Subcutaneous adipose tissue (tissue), 4 donors: ENCODE data around the gene DNM2. TPM values are rescaled to one million over a fixed set of nuclear protein-coding genes. Genes with fewer than 3 reads are reported as not detected.

ENCODE experiments used
- CTCF ChIP-seq: fragments of 450-650 bp; IDR thresholded peaks from one replicate; pipeline ENCODE4 v1.5.1; 2016; ENCODE audit warnings: low read depth, mild to moderate bottlenecking, control low read depth, antibody characterized with exemption, moderate library complexity
- total RNA-seq, 4 donors: library from RNA; depleted of rRNA; stranded (reverse); fragments of >200 nt; gene quantifications; one replicate each; pipeline ENCODE4 v1.1.0, GENCODE V29; 2016

Gene DNM2
- total RNA-seq, 4 donors from 2014 or later: 63.9 to 140 (median 91.5) TPM

GRCh38 chr19:10680545-10681135, 37.2 kb upstream of the DNM2 start:
- TF ChIP-seq CTCF: no peak

- no peak for TF ChIP-seq CTCF
Measured at GRCh38 chr19:10681658-10682057, 36.2 kb upstream of the DNM2 start.

GRCh38 chr19:10682397-10683063, 35.3 kb upstream of the DNM2 start:
- TF ChIP-seq CTCF: no peak

- no peak for TF ChIP-seq CTCF
Measured at GRCh38 chr19:10683064-10683426, 34.8 kb upstream of the DNM2 start.

- TF ChIP-seq CTCF: no peak
Measured at GRCh38 chr19:10683582-10683981, 34.3 kb upstream of the DNM2 start.

GRCh38 chr19:10685210-10685609, 32.7 kb upstream of the DNM2 start:
- no peak for TF ChIP-seq CTCF

GRCh38 chr19:10686193-10686592, 31.7 kb upstream of the DNM2 start:
- TF ChIP-seq CTCF: no peak
